GM23248 (cell line): ENCODE results near the gene DOCK10. TPM values are rescaled to one million over a fixed set of nuclear protein-coding genes. Genes with fewer than 3 reads are reported as not detected.
"Not testable (repeated sequence)": the region's sequence is repeated elsewhere in the genome, so short reads cannot be mapped to it uniquely, and the experiment has no call there.

ENCODE experiments used
- DNase-seq: peaks from one replicate; pipeline ENCODE4 v3.0.0-alpha.2; 2015
- H2AFZ ChIP-seq: fragments of 200-600 bp; sonication (generic); 2 replicates; pipeline ENCODE4 v1.6.1; 2016; ENCODE audit warnings: antibody characterized with exemption
- H3F3A ChIP-seq: fragments of 200-600 bp; sonication (generic); 2 replicates; pipeline ENCODE4 v1.6.1; 2016; ENCODE audit warnings: mild to moderate bottlenecking, antibody characterized with exemption, mixed run types; ENCODE audit not compliant: insufficient read depth
- H3K27ac ChIP-seq: fragments of 200-600 bp; sonication (generic); 2 replicates; pipeline ENCODE4 v1.5.1; 2016; ENCODE audit warnings: mild to moderate bottlenecking
- H3K27me3 ChIP-seq: fragments of 200-600 bp; sonication (generic); replicated peaks from 2 replicates; pipeline ENCODE4 v1.6.1; 2016; ENCODE audit warnings: mild to moderate bottlenecking; ENCODE audit not compliant: insufficient read depth
- H3K36me3 ChIP-seq: fragments of 200-600 bp; sonication (generic); 2 replicates; pipeline ENCODE4 v1.6.1; 2016; ENCODE audit warnings: low read depth, mild to moderate bottlenecking
- H3K4me1 ChIP-seq: fragments of 200-600 bp; sonication (generic); 2 replicates; pipeline ENCODE4 v1.6.1; 2016; ENCODE audit warnings: mild to moderate bottlenecking; ENCODE audit not compliant: insufficient read depth
- H3K4me2 ChIP-seq: fragments of 200-600 bp; sonication (generic); one replicate; pipeline ENCODE4 v1.6.1; 2016; ENCODE audit warnings: mild to moderate bottlenecking; ENCODE audit not compliant: unreplicated experiment
- H3K4me3 ChIP-seq: fragments of 200-600 bp; sonication (generic); 2 replicates; pipeline ENCODE4 v1.5.1; 2016; ENCODE audit warnings: mild to moderate bottlenecking
- H3K79me2 ChIP-seq: fragments of 200-600 bp; sonication (generic); 2 replicates; pipeline ENCODE4 v1.6.1; 2016; ENCODE audit warnings: mild to moderate bottlenecking; ENCODE audit not compliant: insufficient read depth
- H3K9ac ChIP-seq: fragments of 200-600 bp; sonication (generic); 2 replicates; pipeline ENCODE4 v1.6.1; 2016; ENCODE audit warnings: mild to moderate bottlenecking
- H3K9me2 ChIP-seq: fragments of 200-600 bp; sonication (generic); 2 replicates; pipeline ENCODE4 v1.6.1; 2016; ENCODE audit warnings: mixed run types, mild to moderate bottlenecking, moderate library complexity; ENCODE audit not compliant: insufficient read depth
- H3K9me3 ChIP-seq: fragments of 200-600 bp; sonication (generic); one replicate; pipeline ENCODE4 v1.6.1; 2017; ENCODE audit warnings: low read depth
- H4K20me1 ChIP-seq: fragments of 200-600 bp; sonication (generic); 2 replicates; pipeline ENCODE4 v1.6.0; 2016; ENCODE audit not compliant: insufficient read depth
- EZH2 ChIP-seq: fragments of 200-600 bp; sonication (generic); IDR thresholded peaks from 2 replicates; pipeline ENCODE4 v1.6.1; 2018; ENCODE audit warnings: antibody characterized with exemption, mild to moderate bottlenecking; ENCODE audit not compliant: insufficient read depth, poor library complexity, severe bottlenecking
- EZH2phosphoT487 ChIP-seq: fragments of 200-600 bp; sonication (generic); IDR thresholded peaks from 2 replicates; pipeline ENCODE4 v1.6.1; 2018; ENCODE audit warnings: antibody characterized with exemption, moderate library complexity, mild to moderate bottlenecking, low read depth; ENCODE audit not compliant: insufficient read depth
- WGBS, 2 experiments: methylation state at CpG; one replicate each; pipeline ENCODE4 v1.1.6; 2015 to 2017; ENCODE audit warnings: low lambda C conversion rate in 2 of 2, low coverage in 1 of 2; ENCODE audit errors: missing lambda C conversion rate in 2 of 2; 5-methylcytosine and 5-hydroxymethylcytosine counted together
- in situ Hi-C: fragments of 300-500 bp; cut with MboI; formaldehyde crosslinking; loops from 2 replicates; pipeline ENCODE4 v1.15.0; 2020
- polyA plus RNA-seq: library from polyadenylated mRNA; unstranded; fragments of >200 nt; fragmentation: Nextera tagmentation; extraction: Ambion mirVana; gene quantifications from 2 replicates; pipeline ENCODE4 v1.2.1, GENCODE V29; 2016
- total RNA-seq: library from RNA; depleted of rRNA; stranded (reverse); fragments of >200 nt; shearing (Covaris generic); gene quantifications from 2 replicates; pipeline ENCODE4 v1.2.3, GENCODE V29; 2014

DOCK10 gene
- total and polyA plus RNA-seq, 2 experiments from 2014 or later = 8.5 to 19.2 TPM

GRCh38 chr2:224944707-224945547, 97.3 kb downstream of the DOCK10 start:
- Histone ChIP-seq H4K20me1 (no peaks in the 10 kb centered on the region), H3F3A (peaks cover 41% of the 10 kb centered on the region), H3K9me2 (0 out of 2 replicates have a peak, but pooled peaks cover 3% of the 10 kb centered on the region), H3K27me3 (no peaks in the 10 kb centered on the region), H3K4me2 (no peak overlapping the region), H3K79me2 (peaks cover 95% of the 10 kb centered on the region), H2AFZ (no peak overlapping the region), H3K4me3 (no peak overlapping the region), H3K9me3 (no peaks in the 10 kb centered on the region), H3K9ac (no peak overlapping the region), H3K27ac (no peak overlapping the region), H3K36me3 (no peaks in the 10 kb centered on the region), H3K4me1 (peaks cover 30% of the 10 kb centered on the region)
- in situ Hi-C loops = no loop called here
- no peak for DNase-seq
- WGBS, 2 experiments = 95 to 96% methylated on average over 8 of the region's 8 CpGs
- TF ChIP-seq EZH2 (no peak), EZH2phosphoT487 (no peak)

- H3K9me3 ChIP-seq, H3K4me3 ChIP-seq, H3K4me2 ChIP-seq, DNase-seq, H4K20me1 ChIP-seq, H3K27me3 ChIP-seq, H3K36me3 ChIP-seq, in situ Hi-C loops, H2AFZ ChIP-seq, H3K27ac ChIP-seq, H3K9me2 ChIP-seq, H3K9ac ChIP-seq: not testable (repeated sequence)
- H3K79me2 ChIP-seq = peaks cover 95% of the 10 kb centered on the region
- H3F3A ChIP-seq = peaks cover 35% of the 10 kb centered on the region
- H3K4me1 ChIP-seq = peaks cover 25% of the 10 kb centered on the region
- 91 to 93% methylated on average over 7 to 8 of the region's 8 CpGs for WGBS, 2 experiments
Observed at GRCh38 chr2:224943601-224944041, 98.6 kb downstream of the DOCK10 start.

GRCh38 chr2:224941960-224942359, 100.3 kb downstream of the DOCK10 start:
- H3K9ac ChIP-seq = no peak overlapping the region
- H4K20me1 ChIP-seq = no peaks in the 10 kb centered on the region
- no peak for TF ChIP-seq EZH2
- TF ChIP-seq EZH2phosphoT487 = no peak
- no peak overlapping the region for H3K4me3 ChIP-seq
- H3K36me3 ChIP-seq = no peaks in the 10 kb centered on the region
- peaks cover 95% of the 10 kb centered on the region for H3K79me2 ChIP-seq
- H2AFZ ChIP-seq = no peak overlapping the region
- 96 to 98% methylated on average over 2 of the region's 2 CpGs for WGBS, 2 experiments
- H3K4me2 ChIP-seq = no peak overlapping the region
- H3K4me1 ChIP-seq = peaks cover 17% of the 10 kb centered on the region
- peaks cover 21% of the 10 kb centered on the region for H3F3A ChIP-seq
- in situ Hi-C loops = no loop called here
- H3K27me3 ChIP-seq = no peaks in the 10 kb centered on the region
- no peak for DNase-seq
- no peaks in the 10 kb centered on the region for H3K9me3 ChIP-seq
- no peak overlapping the region for H3K27ac ChIP-seq
- no peaks in the 10 kb centered on the region for H3K9me2 ChIP-seq

GRCh38 chr2:224940618-224941017, 101.7 kb downstream of the DOCK10 start:
- TF ChIP-seq EZH2 = no peak
- no peak for TF ChIP-seq EZH2phosphoT487
- Histone ChIP-seq H3K9ac (no peak overlapping the region), H2AFZ (no peak overlapping the region), H3K4me2 (no peak overlapping the region), H4K20me1 (no peaks in the 10 kb centered on the region), H3K9me3 (no peaks in the 10 kb centered on the region), H3K4me3 (no peak overlapping the region), H3K9me2 (no peaks in the 10 kb centered on the region), H3K79me2 (peaks cover 100% of the 10 kb centered on the region), H3K36me3 (no peaks in the 10 kb centered on the region), H3K27ac (no peak overlapping the region), H3K27me3 (no peaks in the 10 kb centered on the region), H3K4me1 (peaks cover 8% of the 10 kb centered on the region; the same call in 1 of the 2 replicates), H3F3A (peaks cover 9% of the 10 kb centered on the region)
- no peak for DNase-seq
- in situ Hi-C loops = no loop called here
- WGBS, 2 experiments = 99 to 100% methylated on average over 3 of the region's 3 CpGs
